Activated T-helper 17 cell treated with anti-CD3 and anti-CD28 coated beads, Interleukin-2, amount 50 U/mL, for 72 hours (primary cell): ENCODE data around the gene CLEC2A. TPM values are rescaled to one million over a fixed set of nuclear protein-coding genes. Genes with fewer than 3 reads are reported as not detected.

Source experiments
- total RNA-seq, 2 donors: library from RNA; stranded (reverse); gene quantifications; one replicate each; pipeline ENCODE4 v1.2.3, GENCODE V29; 2022

CLEC2A gene
- total RNA-seq, 2 donors from 2014 or later, result not detected

Other genes with a start within 250 kb of the CLEC2A start
- gene CLECL1, start 199.3 kb downstream of the CLEC2A start, total RNA-seq, result 1 to 10 TPM; 6.1 to 7.7 TPM
- gene CD69, start 171.5 kb downstream of the CLEC2A start, total RNA-seq, result 100 to 1,000 TPM in 1 of 2 donors, 10 to 100 TPM in 1; 51.8 to 150 TPM
- gene KLRF1, start 104.9 kb downstream of the CLEC2A start, total RNA-seq, result not detected
- 10 to 100 TPM; 21.8 to 54.0 TPM for gene CLEC2B, start 63.0 kb downstream of the CLEC2A start, total RNA-seq
- not detected for gene KLRF2, start 50.9 kb downstream of the CLEC2A start, total RNA-seq
- gene CLEC12A, start 39.0 kb upstream of the CLEC2A start, total RNA-seq, result under 1 TPM in 1 of 2 donors, not detected in 1; 0.39 TPM
- gene CLEC1B, start 66.8 kb upstream of the CLEC2A start, total RNA-seq, result not detected
- not detected for gene CLEC12B, start 78.3 kb upstream of the CLEC2A start, total RNA-seq
- gene CLEC9A, start 98.3 kb upstream of the CLEC2A start, total RNA-seq, result not detected
- gene CLEC1A, start 166.6 kb upstream of the CLEC2A start, total RNA-seq, result not detected
- under 1 TPM in 1 of 2 donors, not detected in 1; 0.26 TPM for gene CLEC7A, start 197.8 kb upstream of the CLEC2A start, total RNA-seq
- gene OLR1, start 239.8 kb upstream of the CLEC2A start, total RNA-seq, result not detected
- not detected for gene TMEM52B, start 246.7 kb upstream of the CLEC2A start, total RNA-seq